Nephron progenitor cell (in vitro differentiated cells): Measurements from ENCODE around the gene PIAS2.

Experiments used
- DNase-seq: peaks from one replicate; pipeline ENCODE4 v3.0.0; 2021
- H3K27ac Mint-ChIP-seq: 2 replicates; pipeline ENCODE4 v1.8.0; 2021; ENCODE audit warnings: mild to moderate bottlenecking, moderate library complexity, mixed read lengths
- H3K27me3 Mint-ChIP-seq: 2 replicates; pipeline ENCODE4 v1.8.0; 2021; ENCODE audit warnings: mild to moderate bottlenecking, low read depth, mixed read lengths; ENCODE audit not compliant: poor library complexity
- H3K36me3 Mint-ChIP-seq: 2 replicates; pipeline ENCODE4 v1.8.0; 2021; ENCODE audit warnings: low read depth, mixed read lengths
- H3K4me1 Mint-ChIP-seq: 2 replicates; pipeline ENCODE4 v1.8.0; 2021; ENCODE audit warnings: mixed read lengths
- H3K4me3 Mint-ChIP-seq: 2 replicates; pipeline ENCODE4 v1.8.0; 2021; ENCODE audit warnings: mild to moderate bottlenecking, moderate library complexity, mixed read lengths
- H3K9me3 Mint-ChIP-seq: 2 replicates; pipeline ENCODE4 v1.8.0; 2021; ENCODE audit warnings: mild to moderate bottlenecking, moderate library complexity, mixed read lengths
- TF ChIP-seq, protein P1 (sequence below): fragments of 200-600 bp; sonication (generic); IDR thresholded peaks from 2 replicates; pipeline ENCODE4 v1.5.0; 2021; ENCODE audit warnings: antibody characterized with exemption

Gene PIAS2

DNA sequence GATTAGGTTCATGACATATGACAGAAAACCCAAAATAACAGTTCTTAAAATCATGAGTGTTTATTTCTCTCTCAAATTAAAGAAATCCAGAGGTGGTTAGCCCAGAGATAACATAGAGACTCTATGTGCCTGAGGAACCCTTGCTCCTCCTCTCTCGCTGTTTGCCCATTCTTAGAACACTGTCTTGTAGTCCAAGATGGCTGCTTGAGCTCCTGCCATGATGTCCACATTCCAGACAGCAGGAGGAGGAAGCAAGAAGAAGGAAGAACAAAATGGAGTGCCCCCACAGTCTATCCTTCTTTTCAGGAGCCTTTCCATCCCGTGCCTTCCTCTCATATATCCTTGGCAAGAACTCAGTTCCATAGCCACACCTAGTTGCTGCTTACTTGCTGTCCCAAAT, 146.6 kb downstream of the PIAS2 start:
- Mint-ChIP-seq H3K27me3 (peaks cover 2% of the 10 kb centered on the region), H3K4me3 (no peak overlapping the region), H3K9me3 (no peaks in the 10 kb centered on the region), H3K36me3 (no peaks in the 10 kb centered on the region), H3K27ac (no peak overlapping the region), H3K4me1 (no peaks in the 10 kb centered on the region)
- TF ChIP-seq, protein P1, sequence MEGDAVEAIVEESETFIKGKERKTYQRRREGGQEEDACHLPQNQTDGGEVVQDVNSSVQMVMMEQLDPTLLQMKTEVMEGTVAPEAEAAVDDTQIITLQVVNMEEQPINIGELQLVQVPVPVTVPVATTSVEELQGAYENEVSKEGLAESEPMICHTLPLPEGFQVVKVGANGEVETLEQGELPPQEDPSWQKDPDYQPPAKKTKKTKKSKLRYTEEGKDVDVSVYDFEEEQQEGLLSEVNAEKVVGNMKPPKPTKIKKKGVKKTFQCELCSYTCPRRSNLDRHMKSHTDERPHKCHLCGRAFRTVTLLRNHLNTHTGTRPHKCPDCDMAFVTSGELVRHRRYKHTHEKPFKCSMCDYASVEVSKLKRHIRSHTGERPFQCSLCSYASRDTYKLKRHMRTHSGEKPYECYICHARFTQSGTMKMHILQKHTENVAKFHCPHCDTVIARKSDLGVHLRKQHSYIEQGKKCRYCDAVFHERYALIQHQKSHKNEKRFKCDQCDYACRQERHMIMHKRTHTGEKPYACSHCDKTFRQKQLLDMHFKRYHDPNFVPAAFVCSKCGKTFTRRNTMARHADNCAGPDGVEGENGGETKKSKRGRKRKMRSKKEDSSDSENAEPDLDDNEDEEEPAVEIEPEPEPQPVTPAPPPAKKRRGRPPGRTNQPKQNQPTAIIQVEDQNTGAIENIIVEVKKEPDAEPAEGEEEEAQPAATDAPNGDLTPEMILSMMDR: no peak
- no peak for DNase-seq

DNA sequence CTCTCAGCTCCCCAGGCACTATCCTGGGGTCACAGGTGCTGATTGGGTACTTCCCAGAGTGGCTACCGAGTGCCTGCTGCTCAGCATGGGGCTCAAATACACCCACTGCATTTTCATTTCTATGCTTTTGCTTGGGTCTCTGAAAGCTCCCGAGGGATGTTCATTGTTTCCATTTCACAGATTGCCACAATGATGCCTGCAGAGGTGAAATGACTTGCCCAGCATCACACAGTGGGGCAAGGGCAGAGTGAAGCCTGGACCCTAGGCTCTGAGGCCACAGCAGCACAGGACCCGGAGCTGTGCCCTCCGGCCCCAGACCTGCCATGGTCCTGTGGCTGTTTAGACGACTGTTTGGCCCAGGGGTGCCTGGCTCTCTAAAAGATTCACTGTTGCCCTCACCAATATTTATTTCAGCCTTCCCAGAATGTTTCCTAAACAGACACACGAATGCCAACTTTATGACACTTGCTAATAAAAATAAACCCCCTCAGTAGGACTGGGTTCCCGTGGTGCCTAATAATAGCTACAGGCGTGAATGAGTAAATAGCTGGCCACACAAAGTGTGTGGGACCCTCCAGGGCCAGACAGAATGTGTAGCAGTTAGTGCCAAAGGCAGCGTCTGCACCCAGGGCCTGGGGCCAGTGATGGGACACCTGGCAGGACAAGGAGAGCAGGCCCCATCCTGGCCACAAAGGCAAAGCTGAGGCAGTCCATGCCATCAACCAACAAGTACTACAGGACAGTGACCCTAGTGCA, 149.0 kb downstream of the PIAS2 start:
- no peak overlapping the region for H3K27ac Mint-ChIP-seq
- no peaks in the 10 kb centered on the region for H3K4me1 Mint-ChIP-seq
- H3K36me3 Mint-ChIP-seq: no peaks in the 10 kb centered on the region
- peaks cover 15% of the 10 kb centered on the region for H3K27me3 Mint-ChIP-seq
- H3K4me3 Mint-ChIP-seq: no peak overlapping the region
- no peaks in the 10 kb centered on the region for H3K9me3 Mint-ChIP-seq
- TF ChIP-seq, protein P1: no peak
- DNase-seq: no peak

DNA sequence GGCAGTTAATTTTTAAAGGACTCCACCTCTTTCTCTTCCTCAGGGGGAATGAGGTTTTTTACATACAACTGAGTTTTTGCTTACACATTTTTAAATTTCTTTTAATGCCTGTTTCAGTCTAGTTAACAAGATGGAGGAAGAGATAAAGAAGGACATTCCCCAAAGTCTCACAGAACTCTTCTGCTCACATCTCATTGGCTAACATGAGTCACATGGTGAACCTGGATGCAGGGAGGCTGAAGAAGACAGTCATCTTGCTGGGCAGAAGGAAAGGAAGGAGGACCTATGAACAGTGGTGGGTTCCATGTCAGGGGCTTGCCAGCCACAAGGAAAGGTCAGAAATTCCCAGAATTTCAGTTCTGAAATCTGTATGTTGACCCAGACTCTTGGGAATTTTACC, 150.1 kb downstream of the PIAS2 start:
- DNase-seq: no peak
- TF ChIP-seq, protein P1: no peak
- H3K4me3 Mint-ChIP-seq: no peak overlapping the region
- H3K9me3 Mint-ChIP-seq: no peaks in the 10 kb centered on the region
- no peak overlapping the region for H3K27ac Mint-ChIP-seq
- H3K27me3 Mint-ChIP-seq: peaks cover 25% of the 10 kb centered on the region
- H3K4me1 Mint-ChIP-seq: no peaks in the 10 kb centered on the region
- H3K36me3 Mint-ChIP-seq: no peaks in the 10 kb centered on the region

DNA sequence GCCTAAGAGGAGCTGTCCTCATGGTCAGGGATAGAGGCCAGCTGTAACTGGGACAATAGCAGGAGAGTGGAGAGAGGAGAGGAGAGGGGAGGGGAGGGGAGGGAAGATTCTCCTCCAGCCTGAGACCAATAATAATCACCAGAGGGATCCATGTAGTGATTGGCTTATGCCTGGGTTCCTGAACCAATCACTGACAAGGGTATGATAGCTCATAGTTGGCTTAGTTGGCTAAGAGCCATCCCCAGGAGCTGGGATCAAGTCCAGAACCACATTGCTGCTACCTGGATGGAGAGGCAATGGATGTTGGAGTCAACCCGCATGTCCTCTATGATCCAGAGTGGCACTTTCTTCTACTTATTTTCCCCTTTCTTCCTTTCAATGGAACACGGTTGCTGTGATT, 152.7 kb downstream of the PIAS2 start:
- Mint-ChIP-seq H3K27ac (no peak overlapping the region), H3K4me3 (no peak overlapping the region), H3K36me3 (no peaks in the 10 kb centered on the region), H3K4me1 (no peaks in the 10 kb centered on the region), H3K27me3 (peaks cover 49% of the 10 kb centered on the region), H3K9me3 (no peaks in the 10 kb centered on the region)
- no peak for DNase-seq
- TF ChIP-seq, protein P1: no peak

DNA sequence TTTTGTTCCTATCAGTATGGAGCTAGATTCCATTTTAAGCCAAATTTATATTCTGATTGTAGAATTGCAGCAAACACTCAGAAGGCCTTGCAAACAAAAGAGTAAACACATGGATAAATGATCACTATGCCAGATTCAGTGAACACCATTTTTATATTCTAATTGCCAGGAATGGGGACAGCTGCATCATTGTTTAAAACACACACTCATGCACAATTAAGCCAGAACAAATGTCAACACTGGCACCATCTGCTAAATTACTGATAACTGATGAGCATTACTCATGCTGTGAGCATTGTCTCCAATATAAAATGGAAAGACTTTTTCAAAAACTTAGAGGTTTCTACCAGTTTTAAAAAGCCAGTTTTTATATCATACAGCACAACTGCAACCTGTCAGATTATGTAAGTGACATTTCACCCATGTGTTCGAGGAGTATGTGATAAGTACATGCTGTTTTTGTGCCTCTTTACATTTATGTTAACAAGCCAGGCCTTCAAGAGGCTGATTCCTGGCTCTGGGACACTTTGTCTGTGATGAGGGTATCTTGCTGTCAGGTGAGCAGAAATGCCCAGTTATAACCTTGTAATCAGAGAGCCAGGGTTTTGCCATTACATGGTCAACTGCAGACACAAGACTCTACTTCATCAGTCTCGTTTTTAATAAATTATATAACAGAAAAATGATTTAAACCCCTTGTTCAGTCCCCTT, 156.1 kb downstream of the PIAS2 start:
- Mint-ChIP-seq H3K27me3 (peaks cover 80% of the 10 kb centered on the region), H3K36me3 (no peaks in the 10 kb centered on the region), H3K4me1 (peaks cover 9% of the 10 kb centered on the region), H3K4me3 (no peak overlapping the region), H3K9me3 (no peaks in the 10 kb centered on the region), H3K27ac (no peak overlapping the region)
- TF ChIP-seq, protein P1: no peak
- DNase-seq: no peak
